DOHH2 (cell line): ENCODE measurements around the gene COL6A5.

ENCODE experiments used
- CTCF ChIP-seq: fragments of 200-600 bp; sonication (generic); IDR thresholded peaks from one replicate; pipeline ENCODE4 v1.5.1; 2014; ENCODE audit warnings: antibody characterized with exemption, mild to moderate bottlenecking, low read depth, low read length; ENCODE audit not compliant: poor library complexity, severe bottlenecking
- EZH2phosphoT487 ChIP-seq: fragments of 200-600 bp; sonication (generic); IDR thresholded peaks from 2 replicates; pipeline ENCODE4 v1.6.1; 2017; ENCODE audit warnings: borderline replicate concordance, mild to moderate bottlenecking, antibody characterized with exemption, low read length, moderate library complexity, mixed read lengths

- no peak for TF ChIP-seq CTCF
- TF ChIP-seq EZH2phosphoT487, result no peak
Measured at GRCh38 chr3:130515755-130516154, 170.3 kb downstream of the COL6A5 start.
